Keratinocyte (primary cell): ENCODE results near the gene TCEANC2.

Source experiments
- EZH2 ChIP-seq: IDR thresholded peaks from one replicate; pipeline ENCODE4 v1.6.1; 2012; ENCODE audit warnings: inconsistent platforms, mild to moderate bottlenecking, low read length, moderate library complexity
- TF ChIP-seq, protein P1 (sequence below), 3 experiments: IDR thresholded peaks in 1 of 3; conservative IDR thresholded peaks in 1 of 3; optimal IDR thresholded peaks in 1 of 3; 2 replicates in 2 of 3; 3 replicates in 1 of 3; pipeline versions ENCODE3 to v1.5.1; 2011; ENCODE audit warnings: low read length in 3 of 3, mild to moderate bottlenecking in 3 of 3, moderate library complexity in 2 of 3, control low read depth in 1 of 3, inconsistent platforms in 1 of 3; ENCODE audit not compliant: insufficient read depth in 2 of 3; ENCODE audit errors: extremely low read depth in 1 of 3

DNA sequence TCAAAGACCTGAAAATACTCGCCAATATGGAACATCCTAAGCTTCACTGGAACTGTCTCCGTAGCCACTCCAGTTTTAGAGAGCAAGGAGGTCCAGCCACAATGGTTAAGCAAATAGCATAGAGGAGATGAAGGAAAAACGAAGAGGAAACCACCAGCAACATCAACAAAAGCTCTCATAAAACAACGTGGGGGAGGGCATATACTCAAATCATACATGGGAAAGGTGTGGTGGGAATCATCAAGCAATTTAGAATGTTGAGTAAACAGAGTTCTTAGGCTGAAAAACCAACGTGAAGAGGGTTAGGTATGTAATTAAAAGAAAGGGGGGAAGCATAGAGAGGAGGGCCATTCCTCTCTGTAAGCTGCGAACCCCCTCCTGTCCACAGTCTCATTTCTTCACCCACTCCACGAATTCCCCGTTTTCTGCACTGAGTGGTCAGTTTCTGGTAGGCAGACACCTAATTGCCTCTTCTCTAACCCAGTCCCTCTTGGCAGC, 1.4 kb upstream of the TCEANC2 start:
- TF ChIP-seq, protein P1, sequence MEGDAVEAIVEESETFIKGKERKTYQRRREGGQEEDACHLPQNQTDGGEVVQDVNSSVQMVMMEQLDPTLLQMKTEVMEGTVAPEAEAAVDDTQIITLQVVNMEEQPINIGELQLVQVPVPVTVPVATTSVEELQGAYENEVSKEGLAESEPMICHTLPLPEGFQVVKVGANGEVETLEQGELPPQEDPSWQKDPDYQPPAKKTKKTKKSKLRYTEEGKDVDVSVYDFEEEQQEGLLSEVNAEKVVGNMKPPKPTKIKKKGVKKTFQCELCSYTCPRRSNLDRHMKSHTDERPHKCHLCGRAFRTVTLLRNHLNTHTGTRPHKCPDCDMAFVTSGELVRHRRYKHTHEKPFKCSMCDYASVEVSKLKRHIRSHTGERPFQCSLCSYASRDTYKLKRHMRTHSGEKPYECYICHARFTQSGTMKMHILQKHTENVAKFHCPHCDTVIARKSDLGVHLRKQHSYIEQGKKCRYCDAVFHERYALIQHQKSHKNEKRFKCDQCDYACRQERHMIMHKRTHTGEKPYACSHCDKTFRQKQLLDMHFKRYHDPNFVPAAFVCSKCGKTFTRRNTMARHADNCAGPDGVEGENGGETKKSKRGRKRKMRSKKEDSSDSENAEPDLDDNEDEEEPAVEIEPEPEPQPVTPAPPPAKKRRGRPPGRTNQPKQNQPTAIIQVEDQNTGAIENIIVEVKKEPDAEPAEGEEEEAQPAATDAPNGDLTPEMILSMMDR (optimal IDR thresholded peaks at IDR 0.05 in 1 of 3, IDR thresholded peaks at IDR 0.05 in 1 of 3, conservative IDR thresholded peaks at IDR 0.05 in 1 of 3; ENCODE audit: extremely low read depth in 1 of 3, insufficient read depth in 2 of 3, low read length in 3 of 3): no peak
- no peak for TF ChIP-seq EZH2
